Kidney (tissue), 14 donors: ENCODE data around the gene STIM1. TPM values are rescaled to one million over a fixed set of nuclear protein-coding genes. Genes with fewer than 3 reads are reported as not detected.
"Not testable (repeated sequence)": the region's sequence is repeated elsewhere in the genome, so short reads cannot be mapped to it uniquely, and the experiment has no call there.

Experiments used
- DNase-seq, 5 donors: peaks; one replicate each; pipeline ENCODE4 v3.0.0-alpha.2; 2013 to 2020
- FAIRE-seq: peaks from 2 replicates; lab custom pipeline; 2012; peaks lifted over from hg19 to GRCh38; lab: Jason Lieb, UNC
- H3K27ac ChIP-seq, 2 donors: one replicate each; pipeline ENCODE4 v1.7.0; 2013; ENCODE audit warnings: low read depth in 2 of 2, low read length in 2 of 2, inconsistent platforms in 1 of 2
- H3K27me3 ChIP-seq: one replicate; pipeline ENCODE4 v1.7.1; 2013; ENCODE audit warnings: low read length, inconsistent platforms; ENCODE audit not compliant: control insufficient read depth, insufficient read depth
- H3K36me3 ChIP-seq, 3 donors: one replicate each; pipeline versions ENCODE4 v1.7.0 to v1.7.1; 2013; ENCODE audit warnings: low read length in 3 of 3, control low read depth in 1 of 3, inconsistent platforms in 1 of 3; ENCODE audit not compliant: insufficient read depth in 3 of 3, control insufficient read depth in 2 of 3
- H3K4me1 ChIP-seq, 3 donors: one replicate each; pipeline versions ENCODE4 v1.7.0 to v1.7.1; 2013; ENCODE audit warnings: low read length in 3 of 3, inconsistent platforms in 1 of 3, low read depth in 1 of 3; ENCODE audit not compliant: control insufficient read depth in 2 of 3, insufficient read depth in 2 of 3
- H3K4me3 ChIP-seq, 3 donors: one replicate each; pipeline versions ENCODE4 v1.7.0 to v1.8.1; 2013; ENCODE audit warnings: low read length in 3 of 3, control low read depth in 1 of 3, inconsistent platforms in 1 of 3
- H3K9ac ChIP-seq, 3 donors: one replicate each; pipeline versions ENCODE4 v1.7.0 to v1.7.1; 2013; ENCODE audit warnings: low read length in 3 of 3, control low read depth in 1 of 3, inconsistent platforms in 1 of 3
- H3K9me3 ChIP-seq, 3 donors: one replicate each; pipeline versions ENCODE4 v1.7.0 to v1.7.1; 2013; ENCODE audit warnings: low read length in 3 of 3, control low read depth in 1 of 3, inconsistent platforms in 1 of 3; ENCODE audit not compliant: control insufficient read depth in 2 of 3, insufficient read depth in 1 of 3
- CTCF ChIP-seq: IDR thresholded peaks from 3 replicates; pipeline ENCODE4 v1.5.1; 2012; ENCODE audit warnings: mild to moderate bottlenecking, moderate library complexity, borderline replicate concordance; ENCODE audit not compliant: insufficient read depth; ENCODE audit errors: extremely low read depth
- intact Hi-C: fragments of 100-400 bp; cut with DNase I; formaldehyde crosslinking; loops from one replicate; pipeline ENCODE4 v1.11.1; 2022
- polyA plus RNA-seq: library from polyadenylated mRNA; stranded (reverse); fragments of 350-450 nt; fragmentation: Illumina TruSeq; extraction: RNeasy Lipid Tissue Mini Kit (QIAGEN cat#74804); gene quantifications from one replicate; pipeline ENCODE4 v1.2.3, GENCODE V29; 2014; ENCODE audit warnings: low read depth, low replicate concordance; ENCODE audit not compliant: insufficient read depth
- total RNA-seq: library from RNA; stranded (reverse); fragmentation: NEBNext Ultra II Directional; extraction: Animal tissue kit (Norgen Biotek cat#: 25700); gene quantifications from one replicate; pipeline ENCODE4 v1.2.1, GENCODE V29; 2021
- donor health status: control.
- donor health status: control.
- donor health status: control.
- donor health status: control.
- donor health status: control.
- donor health status: DM: yes; HTN: yes; CAD: no.
- donor health status: Normal renal cell carcinoma (clear cell type).

Gene STIM1
- total and polyA plus RNA-seq, 2 donors from 2014 or later, result 15.7 to 68.0 TPM

GRCh38 chr11:3896644-3897043 is 41.2 kb downstream of the STIM1 start:
- no peak for FAIRE-seq
- intact Hi-C loops, result no loop called here
- H3K27ac ChIP-seq, result no peak overlapping the region

GRCh38 chr11:3900230-3900629 is 44.8 kb downstream of the STIM1 start:
- FAIRE-seq, H3K9ac ChIP-seq, H3K36me3 ChIP-seq, H3K9me3 ChIP-seq, H3K27ac ChIP-seq, H3K4me3 ChIP-seq, intact Hi-C loops, H3K27me3 ChIP-seq, H3K4me1 ChIP-seq, DNase-seq: not testable (repeated sequence)

More at GRCh38 chr11:3896644-3897043, 41.2 kb downstream of the STIM1 start:
- no peak overlapping the region for H3K4me3 ChIP-seq
- no peak overlapping the region for H3K9ac ChIP-seq
- H3K9me3 ChIP-seq, result no peaks in the 10 kb centered on the region
- TF ChIP-seq CTCF, result no peak
- H3K4me1 ChIP-seq, result peaks cover 0 to 4% (median 0%) of the 10 kb centered on the region in 3 donors
- H3K27me3 ChIP-seq, result no peaks in the 10 kb centered on the region
- no peak for DNase-seq
- no peaks in the 10 kb centered on the region for H3K36me3 ChIP-seq

- no peak for TF ChIP-seq CTCF
- Histone ChIP-seq H3K27ac (no peak overlapping the region), H3K36me3 (no peaks in the 10 kb centered on the region), H3K9ac (no peak overlapping the region), H3K4me1 (peaks cover 0 to 9% (median 0%) of the 10 kb centered on the region in 3 donors), H3K9me3 (no peaks in the 10 kb centered on the region), H3K27me3 (no peaks in the 10 kb centered on the region), H3K4me3 (no peak overlapping the region)
- intact Hi-C loops, result no loop called here
- DNase-seq, result no peak
- no peak for FAIRE-seq
These were observed 46.0 kb downstream of the STIM1 start for GRCh38 chr11:3901249-3902025.

- DNase-seq (no peak), FAIRE-seq (no peak)
- Histone ChIP-seq H3K27me3 (no peaks in the 10 kb centered on the region), H3K9ac (no peak overlapping the region), H3K4me1 (peaks cover 0 to 9% (median 0%) of the 10 kb centered on the region in 3 donors), H3K4me3 (no peak overlapping the region), H3K27ac (no peak overlapping the region), H3K9me3 (no peaks in the 10 kb centered on the region), H3K36me3 (no peaks in the 10 kb centered on the region)
- no peak for TF ChIP-seq CTCF
- intact Hi-C loops, result no loop called here
These were observed 47.0 kb downstream of the STIM1 start for GRCh38 chr11:3902441-3902840.
